GM18520 (cell line): Measurements from ENCODE around the gene MYO5A.

Experiments used
- ATAC-seq: cut with Tn5 transposase; IDR thresholded peaks from one replicate; pipeline ENCODE4 v1.9.1; 2021; ENCODE audit not compliant: unreplicated experiment

Gene MYO5A

GRCh38 chr15:52378746-52379394 is 149.8 kb downstream of the MYO5A start:
- peak; percentile 52 for ATAC-seq

- peak; percentile 74 for ATAC-seq
Measured at GRCh38 chr15:52370010-52370409, 158.7 kb downstream of the MYO5A start.

GRCh38 chr15:52369455-52369854 is 159.2 kb downstream of the MYO5A start:
- ATAC-seq = no peak

GRCh38 chr15:52369030-52369429 is 159.7 kb downstream of the MYO5A start:
- no peak for ATAC-seq

- no peak for ATAC-seq
Measured at GRCh38 chr15:52368402-52368801, 160.3 kb downstream of the MYO5A start.

- no peak for ATAC-seq
Measured at GRCh38 chr15:52362497-52362896, 166.2 kb downstream of the MYO5A start.

GRCh38 chr15:52361975-52362494 is 166.6 kb downstream of the MYO5A start:
- ATAC-seq = no peak

- no peak for ATAC-seq
Measured at GRCh38 chr15:52361494-52361893, 167.2 kb downstream of the MYO5A start.

GRCh38 chr15:52360229-52361203 is 168.2 kb downstream of the MYO5A start:
- ATAC-seq = no peak

GRCh38 chr15:52359722-52360121 is 169.0 kb downstream of the MYO5A start:
- ATAC-seq = no peak

- ATAC-seq = no peak
Measured at GRCh38 chr15:52357949-52358348, 170.7 kb downstream of the MYO5A start.

- no peak for ATAC-seq
Measured at GRCh38 chr15:52352086-52352485, 176.6 kb downstream of the MYO5A start.

GRCh38 chr15:52351206-52351908 is 177.3 kb downstream of the MYO5A start:
- ATAC-seq = no peak

GRCh38 chr15:52350423-52350822 is 178.3 kb downstream of the MYO5A start:
- no peak for ATAC-seq

- no peak for ATAC-seq
Measured at GRCh38 chr15:52349052-52349700, 179.5 kb downstream of the MYO5A start.

GRCh38 chr15:52348056-52348745 is 180.5 kb downstream of the MYO5A start:
- no peak for ATAC-seq

- ATAC-seq = no peak
Measured at GRCh38 chr15:52344592-52344991, 184.1 kb downstream of the MYO5A start.

- ATAC-seq = no peak
Measured at GRCh38 chr15:52343831-52344230, 184.8 kb downstream of the MYO5A start.

- no peak for ATAC-seq
Measured at GRCh38 chr15:52340093-52340492, 188.6 kb downstream of the MYO5A start.

GRCh38 chr15:52338891-52339290 is 189.8 kb downstream of the MYO5A start:
- ATAC-seq = no peak
